GM19239 (cell line): ENCODE measurements around the gene KRT4.

Experiments
- DNase-seq: peaks from one replicate; pipeline ENCODE4 v3.0.0; 2011; ENCODE audit warnings: low spot score; ENCODE audit not compliant: insufficient read length
- FAIRE-seq: peaks from 2 replicates; lab custom pipeline; 2011; peaks lifted over from hg19 to GRCh38; lab: Jason Lieb, UNC

Gene KRT4

DNA sequence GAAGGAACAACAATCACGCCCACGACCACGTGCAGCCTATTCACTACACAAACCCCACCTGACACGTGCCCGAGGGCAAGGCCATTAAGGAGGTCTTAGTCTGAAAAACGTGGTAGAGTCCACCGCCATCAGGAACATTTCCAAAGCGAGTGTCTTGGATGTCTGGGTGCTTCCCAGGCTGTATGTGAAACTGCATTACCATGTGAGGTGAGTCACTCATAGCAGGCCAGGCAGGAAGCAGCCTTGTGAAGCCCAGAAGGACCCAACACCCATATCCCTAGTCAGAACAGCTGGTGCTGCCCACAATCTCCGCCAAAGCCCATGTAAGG is 23.5 kb upstream of the KRT4 start:
- FAIRE-seq: no peak
- no peak for DNase-seq

DNA sequence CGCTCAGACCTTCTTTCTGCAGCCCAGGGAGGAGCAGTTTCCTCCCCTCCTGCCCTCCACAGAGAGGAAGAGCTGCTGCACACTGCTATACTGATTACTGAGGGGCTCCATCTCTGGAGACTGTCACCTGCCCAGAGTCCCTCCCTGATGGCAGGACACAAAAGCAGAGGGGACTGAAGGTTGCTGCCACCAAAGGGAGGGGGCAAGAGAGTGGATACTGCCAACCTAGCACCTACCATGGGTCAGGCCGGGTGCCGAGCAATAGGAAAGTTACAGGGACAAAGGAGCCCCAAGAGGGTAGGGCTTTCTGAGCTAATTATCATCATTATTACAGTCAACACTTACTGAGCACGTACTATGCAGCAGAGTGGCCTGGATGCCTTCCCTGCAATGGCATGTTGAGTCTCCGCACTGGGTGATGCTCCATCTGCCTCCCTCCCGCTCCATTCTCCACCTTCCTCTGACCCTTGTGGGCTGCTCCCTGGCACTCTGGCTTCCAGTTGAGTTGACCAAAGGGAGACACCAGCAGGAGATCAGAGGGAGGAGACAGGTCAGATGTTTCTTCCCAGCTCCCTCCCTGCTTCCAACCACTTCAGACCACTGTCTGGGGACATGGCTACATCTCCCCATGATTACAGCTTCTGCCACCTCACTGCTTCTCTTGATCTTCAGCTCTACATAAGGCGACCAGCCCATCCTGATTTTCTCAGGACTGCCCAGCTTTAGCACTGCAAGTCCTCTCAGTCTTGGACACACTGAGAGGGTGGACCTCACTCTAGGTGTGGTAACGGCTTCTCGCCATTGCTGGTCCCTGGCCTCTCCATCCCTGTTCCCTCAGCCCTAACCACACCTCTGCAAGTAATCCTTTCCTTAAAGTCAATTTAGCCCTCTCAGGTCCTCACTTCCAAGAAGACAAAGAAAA is 22.8 kb upstream of the KRT4 start:
- no peak for FAIRE-seq
- DNase-seq: no peak

DNA sequence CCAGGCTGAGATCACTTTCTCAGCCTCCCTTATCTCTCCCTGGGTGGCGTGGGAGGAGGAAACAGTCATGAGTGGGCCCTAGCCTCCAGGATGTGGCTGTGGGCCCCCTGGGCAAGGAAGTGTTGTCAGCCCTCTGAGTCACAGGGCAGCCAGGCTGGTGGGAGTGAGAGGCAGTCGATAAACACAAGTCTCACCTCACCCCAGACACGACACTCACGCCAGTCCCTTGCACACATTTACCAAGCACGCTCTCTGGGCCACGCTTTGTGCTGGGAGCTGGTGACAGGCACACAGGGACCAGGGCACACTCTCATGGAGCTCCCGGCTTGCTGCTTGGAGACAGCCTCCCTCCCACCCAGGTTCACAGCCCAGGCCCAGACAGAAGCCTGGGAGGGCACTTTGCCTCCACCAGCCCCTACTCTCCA is 22.1 kb upstream of the KRT4 start:
- no peak for FAIRE-seq
- no peak for DNase-seq

DNA sequence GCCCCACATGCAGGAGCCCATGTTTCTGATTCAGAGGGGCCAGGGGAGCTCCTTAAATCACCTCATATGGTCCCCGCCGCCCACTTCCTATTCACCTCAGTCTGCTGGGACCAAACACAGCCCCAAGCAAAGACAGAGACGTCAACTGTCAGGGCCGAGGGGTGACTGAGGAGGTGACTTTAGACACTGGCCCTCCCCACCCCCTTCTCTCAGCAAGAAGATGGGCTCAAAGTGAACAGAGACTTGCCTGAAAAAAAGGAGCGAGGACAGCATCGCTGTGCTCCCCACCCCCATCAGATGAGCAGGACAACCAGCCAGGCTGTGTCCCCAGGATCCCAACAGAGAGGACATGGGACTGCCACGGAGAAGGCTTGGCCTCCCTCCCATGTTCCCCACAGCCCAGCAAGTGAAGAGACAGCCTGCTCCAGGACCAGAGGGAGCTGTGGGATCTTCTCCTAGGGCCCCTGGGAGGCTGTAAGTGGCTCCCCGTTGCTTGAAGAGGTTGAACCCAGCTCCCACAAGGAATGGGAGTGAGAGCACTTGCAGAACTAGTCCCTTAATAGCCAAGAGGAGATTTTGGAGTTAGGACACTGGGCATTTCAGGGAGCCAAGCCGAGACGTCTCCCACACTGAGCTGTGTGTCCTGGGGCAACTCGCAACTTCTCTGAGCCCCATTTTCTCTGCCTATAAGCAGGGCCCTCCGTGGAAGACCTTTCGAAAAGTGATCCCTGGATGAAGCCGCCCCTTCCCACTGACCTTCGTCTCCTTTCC is 21.5 kb upstream of the KRT4 start:
- no peak for DNase-seq

DNA sequence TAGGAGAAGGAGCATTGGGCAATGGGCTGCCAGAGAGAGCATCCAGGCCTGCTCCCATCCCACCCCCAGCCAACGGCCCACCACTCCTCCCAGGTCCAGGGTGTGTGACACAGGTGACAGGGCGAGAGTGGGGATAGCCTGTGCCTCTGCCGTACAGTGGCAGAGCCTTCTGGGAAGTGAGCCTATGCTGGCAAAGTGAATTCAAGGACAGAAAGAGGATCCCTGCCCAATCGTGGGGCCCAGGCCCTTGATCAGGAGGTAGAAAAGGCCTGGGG is 20.7 kb upstream of the KRT4 start:
- FAIRE-seq (no peak), DNase-seq (no peak)

More for the DNA sequence above, 21.5 kb upstream of the KRT4 start:
- FAIRE-seq: no peak

DNA sequence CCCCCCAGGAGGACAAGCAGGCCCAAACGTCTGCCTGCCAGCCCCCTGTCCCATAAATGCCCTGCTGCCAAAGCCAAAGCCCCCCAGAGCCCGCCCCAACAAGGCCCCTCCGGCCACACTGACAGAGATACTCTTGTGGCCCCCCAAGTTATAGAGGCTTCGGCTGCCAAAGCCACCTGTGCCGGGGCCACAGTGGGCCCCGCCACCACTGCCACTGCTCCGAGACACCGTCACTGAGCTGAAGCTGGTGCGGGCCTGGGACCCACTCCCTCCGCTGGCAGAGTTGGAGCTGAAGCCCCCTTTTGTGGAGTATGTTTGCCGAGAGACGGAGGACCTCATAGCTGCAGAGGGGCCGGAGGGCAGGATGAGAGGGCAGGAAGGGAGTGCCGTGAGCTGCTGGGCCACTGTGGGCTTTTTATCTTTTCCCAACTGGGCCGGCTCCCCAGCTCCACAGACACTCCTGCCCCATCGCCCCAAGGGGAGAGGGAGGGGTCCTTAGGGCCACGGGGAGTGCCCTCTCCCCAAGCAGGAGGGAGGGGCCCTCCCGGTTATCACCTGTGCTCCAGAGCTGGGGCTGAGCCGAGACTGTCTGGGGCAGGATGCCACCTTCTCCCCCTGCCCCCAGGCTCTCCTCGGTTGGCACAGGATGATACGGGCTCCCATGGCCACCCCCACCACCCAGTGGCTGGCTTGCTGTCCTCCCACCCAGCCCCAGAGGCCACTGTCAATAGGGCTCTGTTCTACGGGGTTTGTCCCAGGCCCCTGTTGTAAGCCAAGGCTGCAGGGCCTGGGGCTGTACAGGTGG is 20.2 kb upstream of the KRT4 start, which contains the start of gene KRT79:
TSS of gene KRT79 (minus strand) at position 390 of the 805 bp plus-strand sequence. CDS start at position 339, 51 bp downstream.
- FAIRE-seq: no peak

DNA sequence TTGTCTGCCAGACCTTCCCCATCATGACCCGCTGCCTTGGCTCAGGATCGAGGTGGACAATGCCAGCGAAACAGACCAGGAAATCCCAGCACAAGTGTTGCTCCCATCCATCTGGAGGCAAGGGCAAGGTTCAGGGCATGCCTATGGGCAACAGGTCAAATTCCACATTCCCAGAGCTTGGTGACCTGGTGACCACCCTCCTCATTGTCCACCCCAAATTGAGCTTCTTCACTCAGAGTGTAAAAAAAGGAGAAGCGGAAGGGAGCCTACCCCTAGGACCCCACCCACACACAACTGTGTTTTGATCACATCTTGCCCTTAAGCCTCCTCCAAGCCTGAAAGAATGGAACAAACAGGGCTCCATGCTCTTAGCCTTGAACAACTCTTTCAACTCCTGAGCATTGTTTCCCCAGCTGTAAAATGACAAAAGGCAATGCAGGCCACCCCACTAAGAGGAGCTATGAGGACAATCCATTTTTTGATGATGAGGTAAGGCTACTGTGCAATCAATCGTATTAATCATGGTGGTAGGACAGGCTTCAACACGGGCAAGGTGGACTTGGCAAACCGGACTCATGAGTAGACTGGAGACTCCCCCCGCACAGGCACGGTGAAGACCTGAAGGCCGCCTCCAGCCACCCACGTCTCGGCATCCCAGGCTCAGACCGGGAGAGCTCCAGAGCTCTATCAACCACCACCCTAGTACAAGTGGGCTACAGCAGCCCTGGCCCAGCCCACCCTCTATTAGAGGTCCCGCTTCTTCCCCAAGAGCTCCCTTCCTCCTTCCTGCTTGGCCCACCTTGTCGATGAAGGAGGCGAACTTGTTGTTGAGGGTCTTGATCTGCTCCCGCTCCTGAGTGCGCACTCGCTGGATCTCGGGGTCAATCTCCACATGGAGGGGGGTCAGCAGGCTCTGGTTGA is 19.3 kb upstream of the KRT4 start:
- DNase-seq: no peak
- no peak for FAIRE-seq

More for the DNA sequence above, 20.2 kb upstream of the KRT4 start, which contains the start of gene KRT79:
- DNase-seq: no peak

DNA sequence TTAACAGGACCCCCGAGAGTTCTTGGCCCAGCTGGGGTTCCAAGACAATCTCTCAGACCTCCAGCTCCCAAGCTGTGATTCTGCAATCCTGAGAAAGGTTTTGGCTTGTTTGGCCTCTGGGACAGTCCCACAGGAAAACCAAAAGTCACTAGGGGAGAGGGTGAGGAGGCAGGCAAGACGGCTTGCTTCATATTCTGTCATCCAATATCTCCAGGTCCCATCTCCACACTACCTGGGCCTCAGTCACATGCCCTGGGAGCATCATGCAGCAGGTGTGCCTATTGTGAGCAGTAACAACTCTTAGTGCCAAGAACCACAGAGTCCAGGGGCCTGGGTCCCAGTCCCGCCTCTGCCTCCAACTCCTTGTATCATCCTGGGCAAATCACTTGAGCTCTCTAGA is 18.5 kb upstream of the KRT4 start:
- DNase-seq (no peak), FAIRE-seq (no peak)

DNA sequence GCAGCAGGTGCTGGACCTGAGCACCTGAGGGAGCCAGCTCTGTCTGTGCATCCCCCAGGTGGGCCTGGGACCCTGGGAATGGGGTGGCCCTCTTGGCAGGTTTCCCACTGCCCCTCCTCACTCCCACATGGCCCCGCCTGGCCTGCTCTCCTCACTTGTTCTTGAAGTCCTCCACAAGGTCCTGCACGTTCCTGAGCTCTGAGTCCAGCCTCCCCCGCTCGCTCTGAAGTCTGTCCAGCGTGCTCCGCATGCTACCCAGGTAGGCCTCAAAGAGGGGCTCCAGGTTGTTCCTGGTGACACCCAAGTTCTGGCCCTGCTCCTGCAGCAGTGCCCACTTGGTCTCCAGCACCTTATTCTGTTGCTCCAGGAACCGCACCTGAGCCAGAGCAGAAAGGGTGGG is 17.3 kb upstream of the KRT4 start:
- no peak for FAIRE-seq
- no peak for DNase-seq

DNA sequence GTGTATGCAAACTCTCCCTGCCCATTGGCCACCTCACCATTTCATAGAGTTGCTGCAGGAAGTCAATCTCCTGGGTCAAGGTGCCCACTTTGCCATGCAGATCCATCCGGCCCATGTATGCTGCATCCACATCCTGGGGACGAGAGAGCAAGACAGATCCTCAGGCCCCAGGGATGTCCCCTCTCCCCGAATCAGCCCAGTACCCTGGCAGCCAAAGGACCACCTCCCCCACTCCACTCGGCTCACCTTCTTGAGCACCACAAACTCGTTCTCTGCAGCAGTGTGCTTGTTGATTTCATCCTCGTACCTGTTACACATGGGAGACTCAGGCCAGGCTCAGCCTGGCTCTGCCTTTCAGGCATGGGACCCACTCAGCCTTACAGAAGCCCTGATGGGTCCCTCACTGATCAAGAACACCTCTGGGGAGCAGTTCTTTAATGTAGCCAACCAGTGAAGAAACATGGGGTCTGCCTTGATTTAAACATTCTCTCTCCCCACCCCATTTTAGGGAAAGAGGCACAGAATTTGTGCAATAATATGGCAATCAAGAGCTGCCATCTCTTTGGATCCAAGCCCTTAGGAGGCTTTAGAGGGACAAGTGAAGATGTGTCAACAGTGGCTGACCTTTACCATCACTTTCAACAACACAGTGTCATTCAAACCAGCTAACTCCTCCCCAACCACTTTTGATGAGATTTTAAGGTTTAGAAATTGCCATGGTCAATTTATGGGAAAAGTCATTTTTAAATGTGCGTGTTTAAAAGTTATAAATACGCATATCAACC is 16.3 kb upstream of the KRT4 start:
- FAIRE-seq (no peak), DNase-seq (no peak)

DNA sequence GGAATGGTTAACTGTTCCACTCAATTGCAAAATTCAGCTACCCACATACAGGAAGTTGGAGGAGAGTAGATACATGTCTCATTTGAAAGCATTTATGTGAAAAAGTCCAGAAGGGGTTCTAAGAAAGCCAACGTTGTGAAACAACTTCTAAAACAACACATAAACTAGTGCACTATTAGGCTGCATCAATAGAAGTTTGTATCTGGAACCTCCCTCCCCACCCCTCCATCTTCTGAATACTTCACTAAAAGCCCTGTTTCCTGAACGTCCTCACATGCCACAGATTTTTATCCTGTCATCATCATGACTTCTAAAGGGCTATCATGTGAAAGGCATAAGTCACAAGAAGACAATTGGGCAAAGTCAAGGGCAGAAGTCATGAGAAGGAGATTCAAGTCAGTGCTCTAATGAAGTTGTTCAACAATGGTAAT is 14.7 kb upstream of the KRT4 start:
- DNase-seq (no peak), FAIRE-seq (no peak)

DNA sequence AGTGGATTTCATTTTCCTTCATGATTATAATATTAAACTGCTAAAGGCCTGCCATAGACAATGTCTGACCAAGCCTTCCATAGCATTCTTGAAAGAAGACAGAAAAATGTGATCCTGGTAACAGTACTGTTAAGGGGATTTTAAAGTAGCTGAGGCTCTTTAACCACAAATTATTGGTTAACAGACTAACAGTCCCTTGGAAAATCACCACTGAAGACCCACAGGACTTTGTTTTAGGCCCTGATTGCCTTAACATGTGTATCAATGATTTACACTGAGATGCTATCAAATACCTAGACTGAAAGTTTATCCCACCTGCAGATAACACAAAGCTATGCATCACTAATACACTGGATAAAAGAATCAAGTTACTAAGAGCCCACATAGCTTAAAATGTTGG is 14.2 kb upstream of the KRT4 start:
- no peak for FAIRE-seq

DNA sequence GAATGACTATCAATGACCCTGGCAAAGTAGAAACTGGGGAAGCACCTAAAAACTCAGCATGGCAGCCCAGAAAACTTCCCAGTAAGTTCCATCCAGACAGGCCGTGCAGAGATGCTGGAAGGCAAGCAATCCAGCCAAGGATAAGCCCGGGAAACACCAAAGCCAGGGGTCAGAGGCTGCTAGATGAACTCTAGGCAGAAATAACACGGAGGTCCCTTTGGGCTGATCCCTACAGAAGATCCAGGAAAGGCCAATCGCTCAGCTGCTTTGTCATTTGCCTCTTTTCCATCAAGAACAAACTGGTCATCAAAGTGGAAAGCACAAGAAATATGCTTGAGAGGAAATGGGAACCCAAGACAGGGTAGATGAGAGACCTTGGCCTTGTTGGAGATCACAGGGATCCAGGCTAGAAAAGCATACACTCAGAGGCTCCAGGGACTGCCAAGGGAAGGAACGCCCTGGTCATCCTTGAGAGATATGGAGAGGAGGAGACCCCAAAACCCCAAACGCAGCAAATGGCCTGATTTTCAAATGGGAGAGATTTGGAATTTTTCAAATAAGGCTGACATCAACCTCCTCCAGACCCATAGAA is 13.7 kb upstream of the KRT4 start:
- FAIRE-seq (no peak), DNase-seq (no peak)

More for the DNA sequence above, 14.2 kb upstream of the KRT4 start:
- DNase-seq: no peak

DNA sequence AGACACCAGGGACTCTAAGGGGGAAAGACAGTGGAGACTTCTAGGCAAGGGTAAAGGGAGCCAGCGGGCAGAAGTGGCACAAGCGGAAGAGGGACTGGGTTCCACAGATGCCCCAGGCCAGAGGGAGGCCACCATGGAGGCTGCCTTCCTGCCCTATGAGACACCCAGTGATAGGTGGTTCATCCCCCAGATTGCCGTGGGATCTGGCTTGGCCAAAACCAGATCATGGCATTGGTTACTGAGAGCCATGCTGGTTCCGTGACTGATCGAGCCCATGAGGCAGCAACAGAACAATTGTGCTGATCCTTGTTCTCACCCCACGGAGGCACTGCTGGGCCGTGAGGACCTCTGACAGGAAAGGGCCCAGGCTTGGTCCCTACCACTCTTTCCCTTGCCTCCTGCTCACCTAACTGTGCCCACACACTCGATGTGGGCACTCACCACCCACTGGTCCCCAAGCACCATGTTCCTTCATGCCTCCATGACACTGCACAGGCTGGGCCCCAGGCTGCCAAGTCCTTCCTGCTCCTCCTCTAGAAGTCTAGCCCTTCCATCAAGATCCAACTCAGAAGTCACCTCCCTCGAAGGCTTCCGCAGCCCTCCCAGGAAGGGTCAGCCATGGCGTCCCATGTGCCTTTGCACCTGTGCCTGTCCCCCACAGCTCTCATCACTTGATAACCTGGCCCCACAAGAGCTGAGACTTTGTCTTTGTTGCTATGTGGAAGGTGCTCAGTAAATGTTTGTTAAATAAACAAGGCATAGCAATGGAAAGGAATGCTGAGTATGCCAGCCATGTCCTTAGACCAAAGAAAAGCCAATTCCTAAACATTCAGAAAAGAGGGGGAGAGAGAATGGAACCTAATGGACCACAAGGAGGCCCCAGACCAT is 12.9 kb upstream of the KRT4 start:
- no peak for FAIRE-seq

DNA sequence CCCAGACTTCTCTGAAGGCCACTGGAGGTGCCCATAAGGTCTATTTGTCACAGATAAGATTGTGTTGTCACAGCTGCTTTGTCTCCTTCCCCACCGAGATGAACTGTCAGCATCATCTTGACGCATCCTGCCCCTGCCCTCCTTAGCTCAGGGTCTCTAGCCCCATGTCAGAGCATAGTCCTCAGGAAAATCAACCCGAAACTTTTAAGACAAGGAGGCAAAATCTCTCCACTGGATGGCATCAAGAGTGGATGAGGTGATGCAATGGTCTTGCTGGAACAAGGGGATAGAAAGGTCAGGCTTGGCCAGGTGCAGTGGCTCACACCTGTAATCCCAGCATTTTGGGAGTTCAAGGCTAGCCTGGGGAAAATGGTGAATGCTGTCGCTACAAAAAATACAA is 12.0 kb upstream of the KRT4 start:
- no peak for FAIRE-seq
- no peak for DNase-seq

More for the DNA sequence above, 12.9 kb upstream of the KRT4 start:
- DNase-seq: no peak

DNA sequence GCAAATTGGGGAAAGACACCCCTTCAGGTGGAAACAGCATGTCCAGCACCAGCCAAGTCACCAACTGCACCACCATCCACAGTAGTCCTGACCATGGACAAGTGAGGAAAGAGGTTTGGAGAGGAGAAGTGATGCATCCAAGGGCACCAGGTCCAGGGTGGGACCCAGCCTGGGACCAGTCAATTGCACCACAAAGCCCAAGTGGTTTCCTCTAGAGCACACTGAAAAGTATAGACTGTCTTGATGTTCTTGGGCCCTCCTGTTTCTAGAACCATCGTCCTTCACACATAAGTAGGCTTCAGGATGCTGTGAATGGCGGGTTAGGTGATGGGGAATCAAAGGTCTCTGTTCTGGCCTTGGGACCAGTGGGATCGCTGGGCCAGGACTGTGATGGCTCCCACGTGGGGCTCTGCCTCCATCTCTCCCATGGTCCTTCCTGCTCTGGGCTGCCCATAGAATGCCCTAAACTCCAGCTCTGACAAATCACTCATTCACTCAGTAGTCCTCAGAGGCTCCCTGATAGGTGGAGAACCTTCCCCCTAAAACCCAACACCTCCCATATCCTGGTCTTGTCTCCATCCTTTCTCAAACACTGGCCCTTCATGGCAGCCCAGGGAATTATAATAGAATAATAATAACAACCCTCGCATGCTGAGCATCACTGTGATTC is 11.0 kb upstream of the KRT4 start:
- FAIRE-seq (no peak), DNase-seq (no peak)
